GM12864 (cell line): Measurements from ENCODE around the gene WASF3.
A peak's percentile ranks its signal among the peaks of the same experiment; 100 is the strongest.

Experiments used
- DNase-seq: peaks from one replicate; pipeline ENCODE4 v3.0.0-alpha.2; 2011; ENCODE audit warnings: low read depth
- H3K4me3 ChIP-seq: 2 replicates; pipeline ENCODE4 v1.5.1; 2011; ENCODE audit warnings: mild to moderate bottlenecking, low read depth, low read length, control low read depth
- CTCF ChIP-seq: IDR thresholded peaks from 2 replicates; pipeline ENCODE4 v1.5.1; 2011; ENCODE audit warnings: low read depth, mild to moderate bottlenecking, moderate library complexity, low read length, control low read depth, inconsistent platforms; ENCODE audit errors: missing control alignments

Gene WASF3

GRCh38 chr13:26707122-26708006 is 149.9 kb downstream of the WASF3 start:
- peak; percentile 77 for TF ChIP-seq CTCF
- no peak for DNase-seq
- H3K4me3 ChIP-seq, result no peak overlapping the region

GRCh38 chr13:26708007-26708297 is 150.5 kb downstream of the WASF3 start:
- no peak overlapping the region for H3K4me3 ChIP-seq
- TF ChIP-seq CTCF, result no peak
- DNase-seq, result no peak

- no peak overlapping the region for H3K4me3 ChIP-seq
- no peak for TF ChIP-seq CTCF
- DNase-seq, result no peak
Observed at GRCh38 chr13:26709461-26709860, 152.0 kb downstream of the WASF3 start.

- DNase-seq, result no peak
- H3K4me3 ChIP-seq, result no peak overlapping the region
Observed at GRCh38 chr13:26710166-26710565, 152.7 kb downstream of the WASF3 start.

GRCh38 chr13:26711211-26711610 is 153.7 kb downstream of the WASF3 start:
- no peak for TF ChIP-seq CTCF
- no peak for DNase-seq
- H3K4me3 ChIP-seq, result no peak overlapping the region

More at GRCh38 chr13:26710166-26710565, 152.7 kb downstream of the WASF3 start:
- TF ChIP-seq CTCF, result no peak

- DNase-seq, result no peak
- TF ChIP-seq CTCF, result no peak
- H3K4me3 ChIP-seq, result no peak overlapping the region
Observed at GRCh38 chr13:26713341-26713740, 155.9 kb downstream of the WASF3 start.

- no peak for TF ChIP-seq CTCF
- DNase-seq, result no peak
- H3K4me3 ChIP-seq, result no peak overlapping the region
Observed at GRCh38 chr13:26716984-26717383, 159.5 kb downstream of the WASF3 start.
